ENCODE data around the gene CHRNG.

Gene CHRNG

GRCh38 chr2:232578626-232579025 is 39.1 kb downstream of the CHRNG start:
- DNase-seq (ENCODE audit: low read depth), result no peak

GRCh38 chr2:232580648-232580981 is 41.1 kb downstream of the CHRNG start:
- no peak for DNase-seq (ENCODE audit: low read depth)

GRCh38 chr2:232581725-232582124 is 42.2 kb downstream of the CHRNG start:
- no peak for DNase-seq (ENCODE audit: low read depth)

GRCh38 chr2:232584238-232584637 is 44.7 kb downstream of the CHRNG start:
- no peak for DNase-seq (ENCODE audit: low read depth)

- DNase-seq (ENCODE audit: low read depth), result no peak
These were observed 47.5 kb downstream of the CHRNG start for GRCh38 chr2:232586943-232587505.

- DNase-seq (ENCODE audit: low read depth), result no peak
These were observed 48.0 kb downstream of the CHRNG start for GRCh38 chr2:232587512-232587911.

GRCh38 chr2:232588031-232588430 is 48.5 kb downstream of the CHRNG start:
- DNase-seq (ENCODE audit: low read depth), result no peak

GRCh38 chr2:232588680-232589585 is 49.4 kb downstream of the CHRNG start:
- peak; percentile 77 for DNase-seq (ENCODE audit: low read depth)

GRCh38 chr2:232592772-232593395 is 53.4 kb downstream of the CHRNG start:
- DNase-seq (ENCODE audit: low read depth), result peak; percentile 78

GRCh38 chr2:232593982-232594381 is 54.5 kb downstream of the CHRNG start:
- DNase-seq (ENCODE audit: low read depth), result no peak

Measured in EH (cell line).